Measurements from ENCODE around the gene CTNNBL1.

- TF ChIP-seq CTCF (IDR thresholded peaks at IDR 0.05) = no peak
- TF ChIP-seq POLR2A (IDR thresholded peaks at IDR 0.05) = no peak
These were observed 103.9 kb downstream of the CTNNBL1 start for GRCh38 chr20:37797669-37798175.
